Activated T-helper 2 cell treated with anti-CD3 and anti-CD28 coated beads, Interferon-gamma antibody, Interleukin-2, Interleukin-4, amounts not matched to agents 10 μg/mL and 5 μg/mL and 100 μg/mL, durations not matched to agents 14 hours and 24 hours and 36 hours (primary cell): ENCODE measurements around the gene TNFRSF25. TPM values are rescaled to one million over a fixed set of nuclear protein-coding genes. Genes with fewer than 3 reads are reported as not detected.
A peak's percentile ranks its signal among the peaks of the same experiment; 100 is the strongest.

Source experiments
- DNase-seq: peaks from one replicate; pipeline ENCODE4 v3.0.0; 2021; ENCODE audit warnings: low spot score
- H3K27ac Mint-ChIP-seq: one replicate; pipeline ENCODE4 v1.8.0; 2021; ENCODE audit warnings: mixed read lengths
- H3K27me3 Mint-ChIP-seq: one replicate; pipeline ENCODE4 v1.8.0; 2021; ENCODE audit warnings: low read depth, mixed read lengths
- H3K36me3 Mint-ChIP-seq: one replicate; pipeline ENCODE4 v1.8.0; 2021; ENCODE audit warnings: low read depth, mixed read lengths
- H3K4me1 Mint-ChIP-seq: one replicate; pipeline ENCODE4 v1.8.0; 2021; ENCODE audit warnings: low read depth, mixed read lengths
- H3K4me3 Mint-ChIP-seq: one replicate; pipeline ENCODE4 v1.8.0; 2021; ENCODE audit warnings: low read depth, mild to moderate bottlenecking, moderate library complexity, mixed read lengths
- H3K9me3 Mint-ChIP-seq: one replicate; pipeline ENCODE4 v1.8.0; 2021; ENCODE audit warnings: mixed read lengths
- intact Hi-C: fragments of 100-400 bp; cut with micrococcal nuclease; formaldehyde crosslinking; loops from one replicate; pipeline ENCODE4 v1.15.1; 2023
- total RNA-seq: library from RNA; stranded (reverse); gene quantifications from 2 replicates; pipeline ENCODE4 v1.2.3, GENCODE V29; 2022

TNFRSF25 gene
- total RNA-seq, 1 donor from 2014 or later, result 89.7 TPM

DNA sequence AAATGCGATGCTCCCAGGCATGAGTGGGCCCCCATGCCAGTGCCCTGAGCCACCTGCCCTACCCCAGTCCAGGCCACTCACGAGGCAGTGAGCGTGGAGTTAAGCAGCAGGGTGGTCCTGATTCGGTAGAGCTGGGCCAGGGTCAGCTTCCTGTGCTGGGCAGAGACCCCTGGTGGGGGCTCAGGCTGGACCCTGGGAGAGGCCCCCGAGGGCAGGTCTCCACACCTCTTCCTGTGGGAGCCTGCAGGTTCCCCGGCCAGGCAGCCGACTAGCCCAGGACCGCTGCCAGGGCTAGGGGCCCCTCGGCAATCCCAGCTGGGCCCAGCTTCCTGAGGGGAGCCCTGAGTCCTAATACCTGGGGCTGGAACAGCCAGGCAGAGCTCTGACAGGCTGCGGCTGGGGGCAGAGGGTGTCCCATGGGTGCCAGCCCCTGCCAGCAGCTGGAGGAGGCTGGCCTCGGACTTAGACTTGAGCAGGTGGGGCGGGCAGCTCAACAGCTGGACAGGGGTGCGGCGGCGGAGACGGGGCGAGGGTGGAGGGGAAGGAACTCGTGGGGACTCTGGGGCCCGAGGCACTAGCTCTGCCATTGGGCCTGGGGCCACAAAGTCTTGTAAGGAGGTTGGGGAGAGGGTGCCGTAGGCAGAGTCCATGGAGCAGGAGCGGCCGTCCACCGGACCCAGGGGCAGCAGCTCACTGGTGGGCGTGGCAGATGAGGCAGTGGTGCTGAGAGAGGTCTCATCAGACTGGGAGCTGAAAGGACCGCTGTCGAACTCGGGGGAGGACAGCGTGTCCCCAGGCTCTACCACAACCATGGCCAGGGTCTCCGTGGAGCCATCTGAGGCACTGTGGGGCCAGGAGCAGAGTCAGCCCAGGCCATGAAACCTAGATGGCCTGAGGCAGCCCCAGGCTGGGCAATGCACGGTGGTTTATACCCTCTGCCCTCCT lies 2.0 kb upstream of the TNFRSF25 start:
- intact Hi-C loops, result no loop called here
- peaks cover 18% of the 10 kb centered on the region for H3K36me3 Mint-ChIP-seq
- no peaks in the 10 kb centered on the region for H3K9me3 Mint-ChIP-seq
- no peak overlapping the region for H3K27ac Mint-ChIP-seq
- H3K4me3 Mint-ChIP-seq, result peak overlapping the region; percentile 26
- H3K4me1 Mint-ChIP-seq, result peaks cover 12% of the 10 kb centered on the region
- H3K27me3 Mint-ChIP-seq, result no peaks in the 10 kb centered on the region
- DNase-seq, result no peak

DNA sequence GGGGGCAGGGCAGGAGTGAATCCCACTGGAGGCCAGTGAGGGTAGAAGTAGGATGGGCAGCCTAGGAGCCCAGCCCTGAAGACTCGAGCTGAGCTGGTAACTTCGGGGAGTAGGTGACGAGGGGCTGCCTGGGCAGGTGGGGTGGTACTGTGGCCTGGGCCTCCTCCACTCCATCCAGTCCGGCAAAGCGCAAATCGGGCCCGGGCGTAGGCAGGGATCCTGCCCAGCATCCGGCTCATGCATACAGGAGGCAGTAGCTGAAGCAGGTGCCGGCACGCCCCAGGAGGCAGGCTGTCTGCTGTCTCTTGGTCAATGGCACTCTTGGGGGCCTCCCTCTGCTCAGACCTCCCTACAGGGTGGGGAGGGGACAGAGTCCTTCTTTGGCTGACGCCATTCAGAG lies 1.3 kb upstream of the TNFRSF25 start:
- H3K4me3 Mint-ChIP-seq, result peak overlapping the region; percentile 26
- no peak overlapping the region for H3K27ac Mint-ChIP-seq
- no peaks in the 10 kb centered on the region for H3K9me3 Mint-ChIP-seq
- no peaks in the 10 kb centered on the region for H3K27me3 Mint-ChIP-seq
- no peak for DNase-seq
- intact Hi-C loops, result no loop called here
- peaks cover 19% of the 10 kb centered on the region for H3K4me1 Mint-ChIP-seq
- H3K36me3 Mint-ChIP-seq, result peaks cover 26% of the 10 kb centered on the region

DNA sequence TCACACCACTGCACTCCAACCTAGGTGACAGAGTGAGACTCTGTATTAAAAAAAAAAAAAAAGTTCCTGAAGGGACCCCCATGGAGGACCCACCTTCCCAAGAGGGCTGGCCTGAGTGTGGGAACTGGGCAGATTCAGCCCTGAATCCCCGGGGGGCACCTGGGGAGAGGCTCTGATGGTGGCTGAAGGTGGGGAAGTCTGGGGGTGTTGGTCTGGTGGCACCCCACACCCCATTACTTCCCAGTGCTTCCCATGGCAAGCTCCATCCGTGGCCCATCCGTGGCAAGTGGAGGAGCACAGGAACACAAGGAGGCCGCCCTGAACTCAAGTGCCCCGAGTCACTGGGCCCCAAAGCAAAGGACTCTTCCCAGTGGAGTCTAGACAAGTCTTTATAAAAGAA lies 778 bp upstream of the TNFRSF25 start:
- Mint-ChIP-seq H3K4me1 (peaks cover 20% of the 10 kb centered on the region), H3K9me3 (no peaks in the 10 kb centered on the region), H3K27me3 (no peaks in the 10 kb centered on the region), H3K36me3 (peaks cover 28% of the 10 kb centered on the region), H3K4me3 (peak overlapping the region; percentile 93), H3K27ac (no peak overlapping the region)
- no peak for DNase-seq
- intact Hi-C loops, result no loop called here

DNA sequence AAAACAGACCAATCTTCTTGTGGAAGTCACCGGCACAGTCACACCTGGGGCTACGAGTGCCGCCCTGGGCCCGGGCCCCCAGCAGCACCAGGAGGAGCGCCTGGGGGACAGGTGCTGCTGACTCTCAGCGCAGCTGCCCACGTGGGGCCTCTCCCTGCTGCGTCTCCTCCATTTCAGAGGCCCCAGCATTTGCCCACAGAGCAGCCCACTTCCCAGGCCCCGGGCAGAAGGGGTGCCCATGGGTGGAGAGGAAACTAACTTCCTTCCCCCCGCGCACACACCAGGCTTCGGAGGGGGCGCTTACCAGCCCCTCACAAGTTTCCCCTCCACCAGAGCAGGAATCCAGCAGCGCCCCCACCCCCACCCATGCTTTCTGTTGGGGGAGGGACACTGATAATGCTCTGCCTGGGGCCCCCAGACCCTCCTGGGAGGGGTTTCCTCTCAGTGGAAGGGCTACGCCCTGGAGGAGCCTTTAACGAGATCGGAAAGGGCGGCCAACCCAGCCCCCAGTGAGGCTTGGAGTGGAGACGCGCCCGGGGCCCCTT lies 440 bp downstream of the TNFRSF25 start:
- peak overlapping the region; percentile 93 for H3K4me3 Mint-ChIP-seq
- no peaks in the 10 kb centered on the region for H3K27me3 Mint-ChIP-seq
- DNase-seq, result peak; percentile 21
- peaks cover 27% of the 10 kb centered on the region for H3K4me1 Mint-ChIP-seq
- peak overlapping the region; percentile 77 for H3K27ac Mint-ChIP-seq
- H3K9me3 Mint-ChIP-seq, result no peaks in the 10 kb centered on the region
- H3K36me3 Mint-ChIP-seq, result peaks cover 41% of the 10 kb centered on the region
- intact Hi-C loops, result no loop called here

DNA sequence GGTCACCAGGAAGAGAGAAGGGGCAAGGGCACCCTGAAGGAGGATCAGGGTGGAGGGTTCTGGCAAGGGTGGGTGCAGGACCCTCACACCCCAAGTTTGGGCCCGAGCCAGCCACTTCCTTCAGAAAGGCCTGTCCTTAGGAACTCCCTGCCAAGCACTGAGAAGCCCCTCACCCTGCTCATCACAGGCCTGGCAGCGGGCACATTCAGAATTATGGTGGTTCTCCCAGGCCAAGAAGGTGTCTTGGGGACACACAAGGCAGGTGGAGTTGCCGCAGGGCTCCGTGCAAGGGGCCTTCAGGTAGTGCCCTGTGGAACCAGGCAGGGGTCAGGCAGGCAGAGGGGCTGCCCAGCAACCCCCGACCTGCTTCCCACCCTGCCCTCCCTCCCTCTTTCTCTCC lies 1.1 kb downstream of the TNFRSF25 start:
- peaks cover 31% of the 10 kb centered on the region for H3K4me1 Mint-ChIP-seq
- H3K27ac Mint-ChIP-seq, result peak overlapping the region; percentile 77
- intact Hi-C loops, result no loop called here
- H3K36me3 Mint-ChIP-seq, result peaks cover 42% of the 10 kb centered on the region
- H3K9me3 Mint-ChIP-seq, result no peaks in the 10 kb centered on the region
- peak overlapping the region; percentile 93 for H3K4me3 Mint-ChIP-seq
- no peaks in the 10 kb centered on the region for H3K27me3 Mint-ChIP-seq
- DNase-seq, result no peak

DNA sequence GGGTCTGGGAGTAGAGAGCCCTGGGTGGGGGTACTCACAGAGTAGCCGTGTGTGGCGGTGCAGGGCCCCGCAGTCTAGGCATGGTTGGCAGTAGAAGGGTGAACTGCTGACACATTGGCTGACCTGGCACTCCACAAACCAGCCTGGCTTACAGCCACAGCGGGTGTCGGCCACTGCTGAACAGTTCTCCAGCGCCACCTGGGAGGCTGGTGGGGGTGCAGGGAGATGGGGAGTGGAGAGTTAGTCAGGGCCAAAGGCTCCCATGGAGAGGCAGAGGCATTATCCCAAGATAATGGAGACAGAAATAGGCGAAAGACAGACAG lies 1.5 kb downstream of the TNFRSF25 start:
- peaks cover under 1% of the 10 kb centered on the region for H3K27me3 Mint-ChIP-seq
- peak overlapping the region; percentile 77 for H3K27ac Mint-ChIP-seq
- H3K4me3 Mint-ChIP-seq, result peak overlapping the region; percentile 93
- H3K36me3 Mint-ChIP-seq, result peaks cover 42% of the 10 kb centered on the region
- DNase-seq, result no peak
- intact Hi-C loops, result no loop called here
- H3K4me1 Mint-ChIP-seq, result peaks cover 35% of the 10 kb centered on the region
- H3K9me3 Mint-ChIP-seq, result no peaks in the 10 kb centered on the region

DNA sequence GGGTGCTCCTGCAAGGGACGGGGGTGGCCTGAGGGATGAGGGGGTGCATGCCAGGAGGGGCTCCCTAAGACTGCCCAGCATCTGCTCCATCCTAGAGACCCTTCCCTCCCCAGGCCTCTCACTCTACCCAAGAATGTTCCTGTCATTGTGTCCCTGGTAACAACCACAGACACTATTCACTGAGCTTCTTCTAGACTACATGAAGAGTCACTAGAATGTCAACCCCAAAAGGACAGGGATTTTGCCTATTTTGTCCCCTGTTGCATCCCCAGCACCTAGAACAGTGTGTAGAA lies 2.9 kb downstream of the TNFRSF25 start:
- Mint-ChIP-seq H3K27ac (peak overlapping the region; percentile 38), H3K27me3 (peaks cover 2% of the 10 kb centered on the region), H3K9me3 (no peaks in the 10 kb centered on the region), H3K36me3 (peaks cover 42% of the 10 kb centered on the region), H3K4me3 (peak overlapping the region; percentile 39), H3K4me1 (peaks cover 38% of the 10 kb centered on the region)
- no peak for DNase-seq
- intact Hi-C loops, result no loop called here

DNA sequence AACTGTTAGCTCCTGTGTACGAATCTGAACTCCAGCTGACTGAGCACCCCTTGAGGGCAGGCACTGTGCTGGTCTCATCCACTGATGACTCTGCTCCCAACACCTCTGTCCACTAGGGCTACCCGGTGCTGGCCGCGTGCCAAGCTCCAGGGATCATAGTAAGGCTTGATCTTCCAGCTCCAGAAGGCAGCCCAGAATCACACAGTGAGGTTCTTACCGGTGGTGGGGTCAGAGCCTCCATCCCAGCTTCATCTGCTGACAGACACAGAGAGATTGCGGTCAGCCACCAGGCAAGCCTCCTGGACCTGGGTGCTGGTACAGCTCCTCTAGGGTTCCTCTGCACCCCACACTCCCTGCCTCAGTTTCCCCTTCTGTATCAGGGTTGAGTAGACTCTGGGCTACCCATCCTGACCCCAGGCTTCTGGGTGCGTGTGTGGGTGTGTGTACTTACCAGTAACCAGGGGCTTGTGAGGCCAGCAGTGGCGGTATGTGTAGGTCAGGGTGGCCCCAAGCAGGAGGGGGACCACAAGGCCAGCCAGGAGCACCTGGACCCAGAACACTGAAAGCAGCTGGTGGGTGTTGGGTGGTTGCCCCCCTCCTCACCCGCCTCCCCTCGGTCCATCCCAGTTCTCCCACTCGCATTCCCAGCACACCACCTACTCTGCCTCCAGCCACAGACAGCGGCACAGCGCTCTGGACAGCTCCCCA lies 3.4 kb downstream of the TNFRSF25 start:
- DNase-seq, result no peak
- Mint-ChIP-seq H3K9me3 (no peaks in the 10 kb centered on the region), H3K4me1 (peaks cover 38% of the 10 kb centered on the region), H3K27ac (peak overlapping the region; percentile 83), H3K27me3 (peaks cover 2% of the 10 kb centered on the region), H3K4me3 (peak overlapping the region; percentile 68), H3K36me3 (peaks cover 42% of the 10 kb centered on the region)
- intact Hi-C loops, result no loop called here

DNA sequence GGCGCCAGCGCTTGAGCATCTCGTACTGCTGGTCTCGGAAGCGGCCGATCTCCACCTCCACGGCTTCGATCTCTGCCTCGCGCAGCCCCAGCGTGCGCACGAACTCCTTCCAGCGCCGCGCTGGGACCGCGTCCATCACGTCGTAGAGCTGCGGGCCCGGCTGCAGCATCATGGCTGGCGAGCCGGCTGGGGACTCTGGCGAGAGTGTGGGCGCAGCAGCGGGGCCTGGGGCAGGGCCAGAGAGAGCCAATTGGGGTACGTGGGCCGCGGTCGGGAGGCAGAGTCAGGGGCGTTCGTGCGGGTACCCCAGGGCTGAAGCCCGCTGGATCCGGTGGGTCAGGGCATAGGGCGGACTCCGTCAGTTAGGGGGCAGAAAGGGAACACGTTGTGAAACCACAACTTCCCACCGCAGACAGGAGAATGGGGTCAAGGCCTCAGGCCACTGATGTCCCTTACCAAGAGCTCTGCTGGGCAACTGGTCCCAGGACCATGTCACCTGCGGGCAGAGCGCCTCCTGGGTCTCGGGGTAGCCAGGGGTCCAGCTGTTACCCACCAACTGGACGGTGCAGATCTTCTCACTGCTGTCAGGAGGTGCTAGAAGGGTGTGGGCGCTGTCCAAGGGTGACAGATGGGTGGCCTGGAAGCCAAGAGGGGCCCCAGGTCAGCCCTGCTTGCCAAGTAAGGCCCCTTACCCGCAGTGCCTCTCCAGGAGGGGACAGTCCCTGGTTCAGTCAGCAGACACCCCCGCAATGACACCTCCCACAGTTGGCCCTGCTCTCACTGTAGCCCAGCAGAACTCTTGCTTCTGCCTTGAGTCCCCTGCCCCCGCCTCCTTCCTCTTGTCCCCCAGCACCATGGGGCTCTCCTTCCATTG lies 4.2 kb downstream of the TNFRSF25 start:
- Mint-ChIP-seq H3K36me3 (peaks cover 42% of the 10 kb centered on the region), H3K4me3 (peak overlapping the region; percentile 81), H3K4me1 (peaks cover 38% of the 10 kb centered on the region), H3K27me3 (peaks cover 8% of the 10 kb centered on the region), H3K27ac (peak overlapping the region; percentile 87), H3K9me3 (no peaks in the 10 kb centered on the region)
- intact Hi-C loops, result no loop called here
- no peak for DNase-seq

DNA sequence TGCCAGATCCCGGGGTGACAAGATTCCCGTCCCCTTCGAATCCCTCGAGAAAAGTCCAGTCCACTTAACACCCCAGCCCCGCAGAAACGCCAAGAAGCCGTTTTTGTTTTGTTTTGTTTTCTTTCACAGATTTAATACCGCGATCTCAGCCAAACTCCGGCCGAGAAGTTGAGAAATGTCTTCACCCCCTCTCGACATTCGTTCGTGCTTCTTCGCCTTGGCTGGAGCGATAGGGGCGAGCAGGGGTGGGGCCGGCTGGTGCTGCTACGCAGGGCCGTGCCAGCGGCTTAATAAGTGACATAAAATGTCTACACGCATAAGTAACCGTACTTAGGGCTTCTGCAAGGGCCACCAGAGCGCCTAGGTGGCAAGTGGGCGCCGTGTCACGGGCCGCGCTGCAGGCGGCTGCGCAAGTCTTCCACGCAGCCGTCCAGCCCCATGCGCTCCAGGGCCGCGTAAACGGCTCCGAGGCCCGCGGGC lies 4.9 kb downstream of the TNFRSF25 start:
- Mint-ChIP-seq H3K27ac (peak overlapping the region; percentile 87), H3K4me1 (peaks cover 38% of the 10 kb centered on the region), H3K27me3 (peaks cover 11% of the 10 kb centered on the region), H3K4me3 (peak overlapping the region; percentile 81), H3K36me3 (peaks cover 42% of the 10 kb centered on the region), H3K9me3 (no peaks in the 10 kb centered on the region)
- no peak for DNase-seq
- intact Hi-C loops, result no loop called here

DNA sequence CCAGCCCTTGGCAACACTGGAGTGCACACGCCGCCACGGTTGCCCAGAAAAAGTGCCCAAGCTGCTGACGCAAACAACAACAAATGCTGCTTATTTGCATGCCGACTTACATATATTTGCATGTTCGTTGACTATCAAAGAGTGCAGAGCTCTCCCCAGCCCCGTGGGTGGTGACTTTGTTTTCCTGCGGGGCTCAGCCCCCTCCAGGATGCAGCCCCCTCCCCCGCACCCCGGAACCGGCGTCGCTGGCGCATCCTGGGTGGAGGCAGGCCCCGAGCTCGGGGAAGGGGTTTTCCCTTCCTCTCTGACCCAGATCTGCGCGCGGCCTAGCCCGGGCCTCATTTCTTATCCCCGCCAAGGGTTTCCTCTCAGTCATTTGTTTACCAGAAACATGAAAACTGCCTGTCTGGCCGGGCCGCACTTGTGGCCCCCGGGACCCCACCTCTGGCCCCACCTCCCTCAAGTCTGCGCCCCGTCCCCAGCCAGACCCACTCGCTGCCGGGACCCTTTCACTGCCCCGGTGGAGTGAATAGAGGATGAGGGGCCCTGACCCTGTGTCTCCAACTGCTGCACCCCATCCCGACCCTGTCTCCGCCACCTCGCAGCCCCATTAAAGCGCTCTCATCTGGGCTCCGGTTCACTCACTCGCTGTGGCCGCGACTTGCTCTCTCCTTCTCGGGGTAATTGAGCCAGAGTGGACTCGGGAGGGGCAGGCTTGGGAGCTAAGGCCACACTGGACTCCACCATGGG lies 5.5 kb downstream of the TNFRSF25 start:
- H3K9me3 Mint-ChIP-seq, result no peaks in the 10 kb centered on the region
- peak overlapping the region; percentile 87 for H3K27ac Mint-ChIP-seq
- H3K4me1 Mint-ChIP-seq, result peaks cover 38% of the 10 kb centered on the region
- intact Hi-C loops, result no loop called here
- H3K36me3 Mint-ChIP-seq, result peaks cover 42% of the 10 kb centered on the region
- H3K27me3 Mint-ChIP-seq, result peaks cover 14% of the 10 kb centered on the region
- H3K4me3 Mint-ChIP-seq, result peak overlapping the region; percentile 81
- DNase-seq, result peak; percentile 80

DNA sequence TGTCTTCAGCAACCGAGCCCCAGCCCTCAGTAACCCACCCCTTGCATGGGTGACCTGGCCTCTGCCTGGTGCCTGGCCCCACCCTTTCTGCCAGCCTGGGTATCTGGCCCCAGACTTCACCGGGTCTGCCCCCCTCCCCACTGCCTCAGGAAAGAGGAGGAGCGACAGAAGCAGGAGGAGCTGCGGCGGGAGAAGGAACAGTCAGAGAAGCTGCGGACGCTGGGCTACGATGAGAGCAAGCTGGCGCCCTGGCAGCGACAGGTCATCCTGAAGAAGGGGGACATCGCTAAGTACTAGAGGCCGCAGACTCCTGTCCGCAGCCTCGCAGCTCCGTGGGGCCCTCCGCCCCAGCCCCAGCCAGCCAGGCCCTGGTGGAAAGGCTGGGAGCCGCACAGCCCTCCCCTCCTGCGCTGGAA lies 6.1 kb downstream of the TNFRSF25 start:
- peak overlapping the region; percentile 81 for H3K4me3 Mint-ChIP-seq
- no peaks in the 10 kb centered on the region for H3K9me3 Mint-ChIP-seq
- H3K27me3 Mint-ChIP-seq, result peaks cover 14% of the 10 kb centered on the region
- DNase-seq, result peak; percentile 46
- H3K27ac Mint-ChIP-seq, result peak overlapping the region; percentile 87
- H3K36me3 Mint-ChIP-seq, result peaks cover 39% of the 10 kb centered on the region
- H3K4me1 Mint-ChIP-seq, result peaks cover 38% of the 10 kb centered on the region
- intact Hi-C loops, result no loop called here
